GM21576 (cell line): ENCODE results near the gene MYCN.
"Not testable (repeated sequence)": the region's sequence is repeated elsewhere in the genome, so short reads cannot be mapped to it uniquely, and the experiment has no call there.

ENCODE experiments used
- ATAC-seq: cut with Tn5 transposase; IDR thresholded peaks from one replicate; pipeline ENCODE4 v1.9.1; 2021; ENCODE audit warnings: mild to moderate bottlenecking, moderate library complexity; ENCODE audit not compliant: unreplicated experiment

Gene MYCN

GRCh38 chr2:15907461-15908324 lies 32.7 kb upstream of the MYCN start:
- ATAC-seq, result no peak

- no peak for ATAC-seq
Measured at GRCh38 chr2:15908371-15908770, 32.0 kb upstream of the MYCN start.

- ATAC-seq, result no peak
Measured at GRCh38 chr2:15909157-15909556, 31.2 kb upstream of the MYCN start.

- no peak for ATAC-seq
Measured at GRCh38 chr2:15909736-15910135, 30.6 kb upstream of the MYCN start.

GRCh38 chr2:15911270-15911669 lies 29.1 kb upstream of the MYCN start:
- ATAC-seq, result not testable (repeated sequence)

GRCh38 chr2:15911686-15912085 lies 28.7 kb upstream of the MYCN start:
- ATAC-seq, result no peak

- ATAC-seq, result no peak
Measured at GRCh38 chr2:15912203-15912602, 28.1 kb upstream of the MYCN start.

- ATAC-seq, result no peak
Measured at GRCh38 chr2:15913146-15913545, 27.2 kb upstream of the MYCN start.

- no peak for ATAC-seq
Measured at GRCh38 chr2:15914596-15915385, 25.6 kb upstream of the MYCN start.

- not testable (repeated sequence) for ATAC-seq
Measured at GRCh38 chr2:15915546-15915945, 24.8 kb upstream of the MYCN start.

GRCh38 chr2:15916336-15916735 lies 24.0 kb upstream of the MYCN start:
- no peak for ATAC-seq

- ATAC-seq, result no peak
Measured at GRCh38 chr2:15918761-15919356, 21.5 kb upstream of the MYCN start.

- ATAC-seq, result no peak
Measured at GRCh38 chr2:15919716-15920434, 20.5 kb upstream of the MYCN start.

GRCh38 chr2:15920696-15921095 lies 19.7 kb upstream of the MYCN start:
- ATAC-seq, result no peak

- ATAC-seq, result no peak
Measured at GRCh38 chr2:15923597-15923996, 16.8 kb upstream of the MYCN start.

GRCh38 chr2:15925819-15926218 lies 14.5 kb upstream of the MYCN start:
- no peak for ATAC-seq

- no peak for ATAC-seq
Measured at GRCh38 chr2:15926252-15926651, 14.1 kb upstream of the MYCN start.

- ATAC-seq, result no peak
Measured at GRCh38 chr2:15927551-15928218, 12.7 kb upstream of the MYCN start.

- not testable (repeated sequence) for ATAC-seq
Measured at GRCh38 chr2:15929008-15929407, 11.3 kb upstream of the MYCN start.

- ATAC-seq, result no peak
Measured at GRCh38 chr2:15929861-15930260, 10.5 kb upstream of the MYCN start.
